HL-60/S4 treated with phorbol 12-myristate 13-acetate at 8.2 ng/mL for 4 days and 3 days (cell line): ENCODE results near the gene KLHDC1.
"Not testable (repeated sequence)": the region's sequence is repeated elsewhere in the genome, so short reads cannot be mapped to it uniquely, and the experiment has no call there.

ENCODE experiments used
- in situ Hi-C: fragments of 300-500 bp; cut with MboI; formaldehyde crosslinking; loops from 2 replicates; pipeline ENCODE4 v1.15.0; 2022; ENCODE audit warnings: low sequenced_read_pairs

The KLHDC1 gene

DNA sequence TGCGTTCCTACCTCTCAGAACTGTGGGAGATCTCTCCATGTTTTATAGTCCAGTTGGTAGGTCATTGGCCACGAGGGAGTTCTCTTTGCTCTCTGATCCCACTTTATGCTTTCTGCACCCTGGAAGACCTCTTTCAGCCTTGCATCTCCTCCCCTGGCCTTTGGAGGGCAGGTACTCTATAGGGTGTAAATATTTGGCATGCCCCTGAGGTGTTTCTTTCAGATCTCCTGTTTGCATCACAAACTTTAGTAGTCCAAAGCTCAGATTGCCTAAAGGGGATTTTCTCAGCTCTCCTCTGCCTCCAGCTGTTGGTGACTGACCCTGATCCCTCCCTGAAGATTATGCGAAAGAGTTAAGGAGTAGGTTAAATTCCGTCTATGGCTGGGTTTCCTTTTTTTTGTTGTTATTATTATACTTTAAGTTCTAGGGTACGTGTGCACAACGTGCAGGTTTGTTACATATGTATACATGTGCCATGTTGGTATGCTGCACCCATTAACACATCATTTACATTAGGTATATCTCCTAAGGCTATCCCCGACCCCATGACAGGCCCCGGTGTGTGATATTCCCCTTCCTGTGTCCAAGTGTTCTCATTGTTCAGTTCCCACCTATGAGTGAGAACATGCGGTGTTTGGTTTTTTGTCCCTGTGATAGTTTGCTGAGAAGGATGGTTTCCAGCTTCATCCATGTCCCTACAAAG, 29.0 kb downstream of the KLHDC1 start:
- in situ Hi-C loops = not testable (repeated sequence)

DNA sequence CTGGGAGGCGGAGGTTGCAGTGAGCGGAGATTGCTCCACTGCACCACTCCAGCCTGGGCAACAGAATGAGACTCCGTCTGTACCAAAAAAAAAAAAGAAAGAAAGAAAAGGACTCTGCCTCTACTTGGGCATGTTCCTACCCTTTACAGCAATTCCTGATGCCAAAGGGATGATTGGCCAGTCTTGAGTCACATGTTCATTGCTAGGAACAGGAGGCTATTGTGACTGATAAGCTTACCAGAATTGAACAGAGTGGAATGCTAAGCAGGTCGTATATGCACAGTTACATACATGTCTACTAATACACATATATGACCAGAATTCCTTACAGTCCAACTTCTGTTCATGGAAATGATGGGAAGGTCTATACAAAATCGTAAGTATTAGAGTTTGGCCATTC, 34.3 kb downstream of the KLHDC1 start:
- in situ Hi-C loops = no loop called here

DNA sequence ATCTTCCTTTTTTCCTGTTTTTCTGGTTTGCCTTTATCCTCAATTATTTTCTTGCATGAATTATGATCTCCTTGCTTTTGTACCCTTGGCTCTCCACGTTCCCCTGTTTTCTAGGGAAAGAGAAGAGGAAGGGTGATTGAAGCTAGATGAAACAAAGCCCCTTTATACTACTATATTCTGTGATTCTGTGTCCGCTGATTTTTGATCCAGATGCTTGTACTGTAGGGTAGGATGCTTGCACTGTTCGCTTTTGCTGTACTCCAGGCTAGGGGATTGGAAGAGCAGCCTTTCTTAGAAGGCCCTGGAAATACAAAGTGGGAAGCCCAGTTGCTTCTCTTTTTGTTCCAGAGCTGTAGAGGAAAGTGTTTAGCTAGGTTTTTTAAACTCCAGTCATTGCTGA, 40.0 kb downstream of the KLHDC1 start:
- in situ Hi-C loops = no loop called here

DNA sequence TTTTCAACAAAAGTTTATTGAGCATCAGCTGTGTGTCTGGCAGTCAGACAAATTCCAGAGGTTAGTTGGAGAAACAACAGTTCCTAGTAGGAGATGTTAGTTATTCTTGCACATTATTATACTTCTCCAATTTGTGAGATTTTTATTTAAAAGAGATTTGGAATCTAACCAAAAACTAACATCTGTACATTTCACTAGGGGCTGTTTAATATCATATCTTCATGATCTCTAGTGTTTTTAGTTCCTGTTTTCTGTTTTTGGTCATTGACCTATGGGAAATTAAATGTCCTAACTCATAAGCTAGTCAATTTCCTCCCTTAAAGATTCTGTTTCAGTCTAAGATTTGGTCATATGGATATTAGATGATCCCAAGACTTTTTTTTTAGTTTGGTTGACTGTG, 40.9 kb downstream of the KLHDC1 start:
- in situ Hi-C loops = no loop called here

DNA sequence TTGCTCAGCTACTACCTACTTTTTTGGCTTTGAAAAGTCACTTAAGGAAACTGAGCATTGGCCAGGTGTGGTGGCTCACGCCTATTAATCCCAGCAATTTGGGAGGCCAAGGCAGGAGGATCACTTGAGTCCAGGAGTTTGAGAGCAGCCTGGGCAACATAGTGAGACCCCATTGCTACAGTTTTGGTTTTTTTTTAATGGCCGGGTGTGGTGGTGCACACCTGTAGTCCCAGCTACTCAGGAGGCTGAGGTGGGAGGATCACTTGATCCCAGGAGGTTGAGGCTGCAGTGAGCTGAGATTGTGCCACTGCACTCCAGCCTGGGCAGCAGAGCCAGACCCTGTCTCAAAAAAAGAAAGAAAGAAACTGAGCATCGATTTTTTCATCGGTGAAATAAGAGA, 42.7 kb downstream of the KLHDC1 start:
- in situ Hi-C loops = not testable (repeated sequence)

DNA sequence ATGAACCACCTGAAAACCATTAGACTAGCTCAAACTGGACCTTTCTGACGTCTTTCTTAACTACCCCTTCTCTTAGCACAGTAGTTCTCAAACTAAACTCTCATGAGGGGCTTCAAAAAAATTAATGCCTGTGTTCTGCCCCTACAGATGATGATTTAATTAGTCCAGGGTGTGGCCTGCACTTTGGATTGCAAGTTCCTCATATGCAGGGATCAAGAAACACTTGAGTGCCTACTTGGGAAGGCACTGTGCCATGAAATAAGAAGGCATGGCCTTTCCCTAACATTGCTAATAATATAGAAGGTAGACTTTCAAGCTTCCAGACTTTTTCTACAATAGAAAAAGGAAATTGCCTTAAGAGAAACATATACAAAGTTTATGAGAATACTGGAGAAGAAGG, 52.3 kb downstream of the KLHDC1 start:
- in situ Hi-C loops = no loop called here

DNA sequence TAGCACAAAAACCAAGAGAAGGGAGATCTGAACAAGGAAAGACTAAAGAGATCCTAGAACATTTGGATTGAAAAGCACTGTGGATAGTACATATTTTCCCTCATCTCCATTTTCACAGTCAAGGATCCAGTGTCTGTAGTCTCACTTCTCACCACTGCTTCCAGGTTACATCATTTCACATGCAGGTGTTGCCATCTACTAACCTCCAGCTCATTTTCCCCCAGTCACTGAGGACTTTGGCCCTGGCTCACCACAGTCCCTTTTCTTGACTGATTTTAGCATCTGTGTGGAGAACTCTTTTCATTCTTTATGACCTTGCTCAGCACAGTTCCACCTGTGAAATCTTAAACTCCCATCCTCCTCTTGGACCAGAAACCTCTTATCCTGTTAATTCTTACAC, 53.6 kb downstream of the KLHDC1 start:
- in situ Hi-C loops = not testable (repeated sequence)

DNA sequence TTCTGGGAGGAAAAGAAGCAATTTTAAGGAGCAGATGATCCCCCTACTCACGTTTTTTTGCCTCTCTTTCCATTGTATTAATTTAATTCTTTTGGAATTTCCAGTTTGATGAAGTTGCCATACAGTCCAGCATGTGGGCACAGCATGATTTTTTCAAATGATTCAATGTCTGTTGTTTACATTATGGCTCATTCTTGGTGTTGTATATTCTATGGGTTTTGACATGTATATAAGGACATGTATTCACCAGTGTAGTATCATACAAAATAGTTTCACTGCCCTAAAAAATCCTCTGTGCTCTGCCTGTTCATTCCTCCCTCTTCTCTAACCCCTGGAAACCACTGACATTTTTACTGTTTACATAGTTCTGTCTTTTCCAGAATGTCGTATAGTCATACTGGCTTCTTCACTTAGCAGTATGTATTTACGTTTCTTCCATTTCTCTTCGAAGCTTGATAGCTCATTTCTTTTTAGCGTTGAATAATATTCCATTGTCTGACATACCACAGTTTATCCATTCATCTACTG, 61.7 kb downstream of the KLHDC1 start:
- in situ Hi-C loops = no loop called here

DNA sequence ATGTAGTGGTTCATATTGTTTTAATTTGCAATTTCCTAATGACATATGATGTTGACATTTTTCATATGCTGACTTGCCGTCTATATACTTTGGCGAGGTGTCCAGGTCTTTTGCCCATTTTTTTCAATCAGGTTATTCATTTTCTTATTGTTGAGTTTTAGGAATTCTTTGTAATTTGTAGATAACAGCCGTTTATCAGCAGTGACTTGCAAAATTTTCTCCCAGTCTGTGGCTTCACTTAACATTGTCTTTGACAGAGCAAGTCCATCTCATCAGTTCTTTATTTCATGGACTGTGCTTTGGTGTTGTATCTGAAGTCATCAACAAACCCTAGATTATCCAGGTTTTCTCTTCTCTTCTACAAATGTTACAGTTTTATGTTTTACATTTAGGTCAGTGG, 62.5 kb downstream of the KLHDC1 start:
- in situ Hi-C loops = no loop called here

DNA sequence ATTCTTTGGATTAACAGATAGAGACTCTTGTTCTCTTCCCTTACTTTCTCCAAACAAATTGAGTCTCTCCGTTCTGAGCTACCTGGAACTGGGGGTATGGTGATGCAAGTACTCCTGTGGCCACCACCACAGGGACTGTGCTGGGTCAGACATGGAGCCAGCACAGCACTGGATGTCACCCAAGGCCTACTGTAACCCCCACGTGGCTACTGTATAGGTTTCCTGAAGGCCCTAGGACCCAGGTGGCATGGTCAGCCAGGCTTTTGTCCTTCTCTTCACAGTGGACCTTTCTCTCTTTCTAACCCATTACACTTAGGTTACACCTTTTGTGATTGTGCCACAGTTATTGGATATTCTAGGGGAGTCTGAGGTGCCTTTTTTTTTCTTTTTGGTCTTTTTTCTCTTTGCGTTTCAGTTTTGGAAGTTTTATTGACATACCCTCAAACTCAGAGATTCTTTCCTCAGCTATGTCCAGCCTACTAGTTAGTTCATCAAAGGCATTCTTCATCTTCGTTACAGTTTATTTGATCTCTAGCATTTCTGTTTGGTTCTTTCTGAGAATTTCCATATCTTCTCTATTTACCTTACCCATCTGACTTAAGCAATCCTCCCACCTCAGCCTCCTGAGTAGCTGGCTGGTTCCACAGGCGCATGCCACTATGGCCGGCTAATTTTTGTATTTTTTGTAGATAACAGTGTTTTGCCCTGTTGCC, 69.1 kb downstream of the KLHDC1 start:
- in situ Hi-C loops = no loop called here

DNA sequence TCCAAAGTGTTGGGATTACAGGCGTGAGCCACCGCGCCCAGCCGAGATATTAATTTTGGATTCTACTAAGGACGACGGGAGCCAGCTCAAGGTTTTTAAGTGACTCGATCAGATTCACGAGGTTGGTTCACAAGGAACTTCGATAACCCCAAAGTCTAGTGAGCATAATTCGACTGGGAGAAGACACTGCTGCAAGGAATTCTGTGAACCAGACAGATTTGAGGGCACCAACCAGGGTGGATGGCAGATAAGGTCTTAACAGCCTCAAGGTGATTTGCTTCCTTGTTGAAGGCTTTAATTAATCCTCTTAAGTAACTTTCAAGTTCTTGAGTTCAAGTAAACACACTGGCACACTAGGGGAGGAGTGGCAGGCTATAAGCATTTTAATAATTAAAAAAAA, 73.9 kb downstream of the KLHDC1 start:
- in situ Hi-C loops = no loop called here

DNA sequence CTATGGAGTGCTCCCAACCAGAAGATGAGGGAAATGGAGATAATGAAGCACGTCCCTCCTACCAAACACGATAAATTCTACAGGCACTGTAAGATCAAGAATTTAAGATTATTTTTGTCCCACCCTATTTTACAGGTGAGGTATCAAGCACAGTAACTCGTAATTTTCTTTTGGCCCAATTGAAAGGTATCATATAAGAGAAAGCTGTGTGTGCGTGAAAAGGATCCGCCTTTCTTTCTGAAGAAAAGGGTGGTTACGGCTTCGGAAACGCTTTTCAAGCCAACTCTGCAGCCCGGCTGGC, 74.3 kb downstream of the KLHDC1 start:
- in situ Hi-C loops = no loop called here

DNA sequence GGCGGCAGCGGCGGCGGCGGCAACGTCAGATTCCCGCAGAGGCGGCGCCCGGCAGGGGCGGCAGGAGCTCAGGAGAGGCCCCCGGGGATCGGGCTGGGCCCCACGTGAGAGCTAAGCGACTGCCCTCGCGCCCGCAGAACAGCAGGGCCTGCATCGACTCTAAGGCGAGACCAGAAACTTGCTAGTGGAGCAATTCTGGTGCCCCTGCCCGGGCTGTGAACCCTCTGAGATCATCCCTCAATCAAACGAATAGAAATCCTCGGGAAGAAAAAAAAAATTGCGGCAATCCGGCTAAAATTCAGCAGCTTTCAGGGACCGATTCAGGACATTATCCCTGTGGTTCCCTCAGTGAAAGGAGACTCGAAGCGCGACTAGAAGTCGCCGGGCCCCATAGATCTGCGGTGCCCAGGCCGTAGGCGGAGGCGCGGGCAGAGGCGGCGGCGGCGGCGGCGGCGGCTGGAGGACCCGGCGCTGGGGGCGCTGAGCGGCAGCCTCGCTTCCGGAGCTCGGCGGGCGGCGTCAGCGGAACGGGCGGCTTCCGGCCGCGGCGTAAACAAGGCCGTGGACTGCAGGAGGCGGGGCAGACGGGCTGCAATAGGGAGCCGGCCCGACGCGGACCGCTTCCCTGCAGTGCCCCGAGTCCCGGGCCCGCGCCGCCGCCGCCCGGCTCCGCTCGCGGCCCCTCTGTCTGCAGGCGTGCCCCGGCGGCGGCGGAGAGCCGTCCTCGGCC, 74.8 kb downstream of the KLHDC1 start, which contains the start of gene KLHDC2:
Gene KLHDC2, plus strand, starts transcription at position 583 of the 730 bp plus-strand sequence. CDS start 316 bp downstream, outside the sequence.
- in situ Hi-C loops = no loop called here

DNA sequence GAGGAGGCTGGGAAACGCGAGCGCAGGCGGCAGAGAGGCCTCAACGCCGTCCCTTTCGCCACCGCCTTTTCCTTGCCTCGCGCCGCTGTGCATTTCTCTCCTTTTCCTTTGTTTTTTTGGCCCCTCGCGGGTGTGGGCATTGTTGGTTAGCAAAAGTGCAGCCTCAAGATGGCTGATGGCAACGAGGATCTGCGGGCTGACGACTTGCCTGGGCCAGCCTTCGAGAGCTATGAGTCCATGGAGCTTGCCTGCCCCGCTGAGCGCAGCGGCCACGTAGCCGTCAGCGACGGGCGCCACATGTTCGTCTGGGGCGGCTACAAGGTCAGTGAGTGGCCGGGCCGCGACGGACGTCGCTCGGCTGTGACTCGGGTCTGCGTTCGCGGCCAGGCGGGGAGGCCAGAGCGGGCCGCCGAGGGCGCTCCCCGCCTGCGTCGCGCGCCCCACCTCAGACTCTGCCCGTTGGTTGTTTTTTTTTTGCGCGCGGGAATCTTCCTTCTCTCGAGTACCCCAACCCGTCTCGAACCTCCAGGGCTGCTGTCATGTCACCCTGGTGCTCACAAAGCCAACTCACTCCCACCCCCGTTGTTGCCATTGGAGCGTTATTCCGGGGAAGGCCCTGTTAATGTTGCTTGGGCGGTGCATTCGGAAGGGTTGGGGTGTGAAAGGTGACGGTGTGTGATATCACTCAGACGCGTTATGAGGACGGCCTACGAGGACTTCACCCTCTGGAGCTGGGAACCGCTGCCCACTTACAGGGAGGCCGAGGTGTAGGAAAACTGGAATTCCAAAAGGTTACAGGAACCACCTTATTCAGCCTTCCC, 75.6 kb downstream of the KLHDC1 start:
- in situ Hi-C loops = no loop called here

DNA sequence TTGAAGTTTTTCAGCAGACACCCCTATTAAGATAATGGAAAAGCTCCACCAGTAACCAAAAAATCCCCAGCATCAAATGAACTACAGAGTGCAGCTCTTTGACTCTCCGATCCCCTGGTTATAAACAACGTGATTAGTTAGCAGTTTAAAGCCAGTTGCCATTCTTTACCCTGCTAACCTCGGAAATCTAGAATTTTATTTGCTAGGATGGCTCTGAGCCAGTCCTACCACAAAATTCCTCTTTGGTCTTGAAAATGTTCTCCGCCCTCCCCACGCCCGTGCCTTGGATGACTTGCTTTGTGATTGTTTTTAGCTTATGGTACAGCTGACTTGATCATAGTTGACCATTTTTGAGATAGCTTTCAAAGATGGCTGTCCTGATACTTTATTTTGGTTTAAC, 76.3 kb downstream of the KLHDC1 start:
- in situ Hi-C loops = no loop called here

DNA sequence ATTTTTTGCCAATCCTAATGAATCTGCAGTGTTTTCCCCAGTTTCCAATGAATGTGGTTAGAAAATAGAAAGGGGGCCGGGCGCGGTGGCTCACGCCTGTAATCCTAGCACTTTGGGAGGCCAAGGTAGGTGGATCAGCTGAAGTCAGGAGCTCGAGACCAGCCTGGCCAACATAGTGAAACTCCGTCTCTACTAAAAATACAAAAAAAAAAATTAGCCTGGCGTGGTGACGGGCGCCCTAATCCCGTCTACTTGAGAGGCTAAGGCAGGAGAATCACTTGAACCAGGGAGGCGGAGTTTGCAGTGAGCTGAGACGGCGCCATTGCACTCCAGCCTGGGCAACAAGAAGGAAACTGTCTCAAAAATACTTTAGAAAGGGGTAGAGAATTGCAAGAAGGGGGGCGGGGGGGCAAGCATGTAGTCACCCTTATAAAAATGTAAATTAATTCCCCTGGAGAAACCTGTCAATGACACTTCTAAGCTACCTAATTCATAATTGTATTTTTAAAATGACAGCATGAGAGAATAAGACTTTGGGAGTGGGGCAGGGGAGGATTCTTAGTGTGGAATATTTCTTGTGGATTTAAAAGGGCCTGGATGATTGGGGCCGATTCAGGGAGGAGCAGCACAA, 76.8 kb downstream of the KLHDC1 start:
- in situ Hi-C loops = no loop called here

DNA sequence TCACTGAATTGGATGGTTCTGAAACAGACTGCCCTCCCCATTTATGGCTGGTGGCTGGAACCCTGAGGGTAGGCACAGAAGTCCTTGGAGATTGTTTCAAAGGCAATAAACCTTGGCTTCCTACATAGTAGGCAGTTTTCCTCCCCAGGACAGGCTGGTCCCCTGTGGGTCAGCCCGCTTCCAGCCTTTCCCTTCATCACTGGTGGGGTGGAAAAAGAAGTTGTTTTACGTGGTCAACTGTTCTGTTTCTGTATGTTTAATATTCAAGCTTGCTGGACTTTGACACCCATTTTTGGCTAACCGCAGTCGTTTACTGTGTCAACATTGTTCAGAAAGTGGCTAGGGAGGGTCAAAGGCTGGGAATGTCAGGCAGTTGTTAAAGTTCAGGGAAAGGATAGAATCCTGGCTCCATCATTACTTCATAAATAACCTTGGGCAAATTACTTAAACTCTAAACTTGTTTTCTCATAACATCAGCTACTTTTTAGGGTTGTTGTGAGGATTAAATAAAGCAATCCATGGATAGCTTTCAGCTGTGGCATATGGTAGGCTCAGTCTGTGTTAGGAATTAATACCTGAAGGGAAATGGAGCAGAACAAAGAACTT, 77.4 kb downstream of the KLHDC1 start:
- in situ Hi-C loops = no loop called here

DNA sequence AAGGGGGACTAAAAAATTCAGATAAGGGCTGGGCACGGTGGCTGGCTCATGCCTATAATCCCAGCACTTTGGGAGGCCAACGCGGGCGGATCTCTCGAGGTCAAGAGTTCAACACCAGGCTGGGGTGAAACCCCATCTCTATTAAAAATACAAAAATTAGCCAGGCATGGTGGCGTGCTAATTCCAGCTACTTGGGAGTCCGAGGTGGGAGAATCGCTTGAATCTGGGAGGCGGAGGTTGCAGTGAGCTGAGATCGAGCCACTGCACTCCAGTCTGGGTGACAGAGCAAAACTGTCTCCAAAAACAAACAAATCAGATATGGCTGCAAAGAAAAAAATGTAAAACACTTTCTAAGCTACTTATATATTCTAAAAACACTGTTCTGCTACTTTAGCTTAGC, 78.8 kb downstream of the KLHDC1 start:
- in situ Hi-C loops = not testable (repeated sequence)

DNA sequence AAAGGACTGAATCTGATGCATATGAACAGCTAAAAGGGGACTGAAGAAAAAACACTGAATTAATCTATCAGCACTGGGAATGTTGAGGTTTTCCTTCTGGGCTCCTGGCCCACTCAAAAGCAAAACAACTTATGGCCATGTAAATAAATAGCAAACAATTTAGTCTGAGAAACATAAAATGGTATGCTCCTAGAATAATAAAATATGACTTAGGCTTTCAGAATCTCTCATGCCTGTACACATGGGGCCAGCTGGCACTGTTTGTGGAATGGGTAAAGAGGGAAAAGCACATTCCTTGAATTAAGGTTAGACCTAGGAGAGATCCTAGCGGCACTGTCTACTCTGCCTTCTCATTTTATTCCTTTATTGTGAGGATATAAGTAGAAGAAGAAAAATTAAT, 81.2 kb downstream of the KLHDC1 start:
- in situ Hi-C loops = no loop called here

DNA sequence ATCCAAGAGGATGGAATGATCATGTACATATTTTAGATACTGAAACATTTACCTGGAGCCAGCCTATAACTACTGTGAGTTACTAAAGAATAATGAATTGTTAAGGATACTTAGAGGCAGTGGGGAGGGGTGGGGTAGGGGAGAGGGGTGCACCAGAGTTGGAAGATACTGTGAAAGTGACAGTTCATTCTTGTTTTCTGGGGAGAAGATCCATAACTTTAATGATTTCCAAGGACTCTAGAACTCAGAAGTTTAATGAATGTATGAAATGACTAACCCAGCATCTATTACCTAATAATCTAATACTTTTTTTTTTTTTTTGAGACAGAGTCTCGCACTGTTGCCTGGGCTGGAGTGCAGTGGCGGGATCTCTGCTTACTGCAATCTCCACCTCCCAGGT, 85.5 kb downstream of the KLHDC1 start:
- in situ Hi-C loops = no loop called here
